Activated CD4-positive, CD25-positive, alpha-beta regulatory T cell treated with anti-CD3 and anti-CD28 coated beads, Interleukin-2, amount 50 U/mL, for 24 hours (primary cell): ENCODE data around the gene TPRG1.

Experiments used
- ATAC-seq, 2 donors: fragments of 150-1000 bp; cut with Tn5 transposase; one replicate each; pipeline ENCODE4 v1.10.0; 2021; ENCODE audit warnings: mild to moderate bottlenecking in 1 of 2, moderate library complexity in 1 of 2

The TPRG1 gene

GRCh38 chr3:189166321-189166720, 5.5 kb upstream of the TPRG1 start:
- no peak for ATAC-seq

GRCh38 chr3:189167027-189167766, 4.6 kb upstream of the TPRG1 start:
- no peak for ATAC-seq

- no peak for ATAC-seq
Measured at GRCh38 chr3:189168711-189169110, 3.1 kb upstream of the TPRG1 start.

GRCh38 chr3:189169728-189170127, 2.0 kb upstream of the TPRG1 start:
- ATAC-seq: no peak

- ATAC-seq: no peak
Measured at GRCh38 chr3:189170559-189170958, 1.2 kb upstream of the TPRG1 start.

GRCh38 chr3:189172668-189173419, 1.1 kb downstream of the TPRG1 start:
- peak; percentile 67 to 69 for ATAC-seq

GRCh38 chr3:189184566-189184965, 12.8 kb downstream of the TPRG1 start:
- ATAC-seq: no peak

- no peak for ATAC-seq
Measured at GRCh38 chr3:189186101-189186500, 14.3 kb downstream of the TPRG1 start.

- no peak for ATAC-seq
Measured at GRCh38 chr3:189188466-189188865, 16.7 kb downstream of the TPRG1 start.

- no peak for ATAC-seq
Measured at GRCh38 chr3:189192725-189193124, 21.0 kb downstream of the TPRG1 start.

- ATAC-seq: no peak
Measured at GRCh38 chr3:189195302-189195701, 23.5 kb downstream of the TPRG1 start.

GRCh38 chr3:189202106-189202505, 30.3 kb downstream of the TPRG1 start:
- ATAC-seq: no peak

- ATAC-seq: no peak
Measured at GRCh38 chr3:189202583-189202982, 30.8 kb downstream of the TPRG1 start.

- no peak for ATAC-seq
Measured at GRCh38 chr3:189204167-189204866, 32.5 kb downstream of the TPRG1 start.

- ATAC-seq: no peak
Measured at GRCh38 chr3:189204937-189205336, 33.2 kb downstream of the TPRG1 start.

- ATAC-seq: no peak
Measured at GRCh38 chr3:189210251-189210770, 38.5 kb downstream of the TPRG1 start.

GRCh38 chr3:189212681-189213080, 40.9 kb downstream of the TPRG1 start:
- no peak for ATAC-seq

- ATAC-seq: no peak
Measured at GRCh38 chr3:189214651-189215050, 42.9 kb downstream of the TPRG1 start.

GRCh38 chr3:189222927-189223636, 51.3 kb downstream of the TPRG1 start:
- ATAC-seq: no peak

GRCh38 chr3:189225431-189225830, 53.7 kb downstream of the TPRG1 start:
- ATAC-seq: no peak

- ATAC-seq: no peak
Measured at GRCh38 chr3:189227249-189227648, 55.5 kb downstream of the TPRG1 start.

- no peak for ATAC-seq
Measured at GRCh38 chr3:189229196-189229828, 57.5 kb downstream of the TPRG1 start.
